ENCODE results near the gene GLI3.

Gene GLI3

DNA sequence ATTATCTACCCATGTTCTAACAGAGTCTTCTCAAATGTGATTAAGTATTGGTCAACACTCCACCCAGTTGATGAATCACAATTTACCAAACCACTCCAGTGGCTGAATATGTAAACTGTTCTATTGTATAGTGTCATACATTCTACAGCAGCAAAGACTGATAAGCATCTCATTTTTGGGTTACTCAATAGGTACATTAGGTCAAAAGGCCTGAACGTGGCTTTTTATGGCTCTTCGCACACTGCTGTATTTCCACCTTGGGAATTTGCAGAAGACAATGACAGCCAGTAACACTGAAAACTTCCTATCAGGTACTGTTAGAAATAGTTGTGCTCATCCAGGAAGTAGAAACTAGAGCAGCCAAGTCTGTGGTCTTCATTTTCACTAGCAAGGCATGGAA, 166.9 kb downstream of the GLI3 start:
- in situ Hi-C loops (cut with HindIII; ENCODE audit: low sequenced_read_pairs): no loop called here
- H3K4me3 ChIP-seq (ENCODE audit: low read depth, low read length): no peak overlapping the region
- no peak for TF ChIP-seq CTCF (IDR thresholded peaks at IDR 0.05; ENCODE audit: low read depth, low read length)
- DNase-seq (ENCODE audit: low read depth, low spot score): peak; percentile 24

DNA sequence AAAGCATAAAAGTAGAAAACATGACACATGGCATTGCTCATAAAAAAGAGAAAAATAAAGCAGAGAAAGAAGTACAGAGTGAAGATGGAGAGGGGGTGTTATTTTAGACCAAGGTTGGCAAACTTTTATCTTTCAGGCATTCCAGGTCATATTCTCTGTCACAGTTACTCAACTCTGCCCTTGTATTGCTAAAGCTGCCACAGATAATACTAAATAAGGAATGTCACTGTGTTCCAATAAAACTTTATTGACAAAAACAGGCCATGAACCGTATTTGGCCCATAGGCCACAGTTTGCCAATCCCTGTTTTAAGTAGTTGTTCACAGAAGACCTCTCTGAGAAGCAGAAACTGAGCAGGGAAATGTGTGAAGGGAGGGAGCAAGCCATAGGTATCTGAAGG, 167.4 kb downstream of the GLI3 start:
- no peak for DNase-seq (ENCODE audit: low read depth, low spot score)
- in situ Hi-C loops (cut with HindIII; ENCODE audit: low sequenced_read_pairs): no loop called here
- no peak for TF ChIP-seq CTCF (IDR thresholded peaks at IDR 0.05; ENCODE audit: low read depth, low read length)
- no peak overlapping the region for H3K4me3 ChIP-seq (ENCODE audit: low read depth, low read length)

DNA sequence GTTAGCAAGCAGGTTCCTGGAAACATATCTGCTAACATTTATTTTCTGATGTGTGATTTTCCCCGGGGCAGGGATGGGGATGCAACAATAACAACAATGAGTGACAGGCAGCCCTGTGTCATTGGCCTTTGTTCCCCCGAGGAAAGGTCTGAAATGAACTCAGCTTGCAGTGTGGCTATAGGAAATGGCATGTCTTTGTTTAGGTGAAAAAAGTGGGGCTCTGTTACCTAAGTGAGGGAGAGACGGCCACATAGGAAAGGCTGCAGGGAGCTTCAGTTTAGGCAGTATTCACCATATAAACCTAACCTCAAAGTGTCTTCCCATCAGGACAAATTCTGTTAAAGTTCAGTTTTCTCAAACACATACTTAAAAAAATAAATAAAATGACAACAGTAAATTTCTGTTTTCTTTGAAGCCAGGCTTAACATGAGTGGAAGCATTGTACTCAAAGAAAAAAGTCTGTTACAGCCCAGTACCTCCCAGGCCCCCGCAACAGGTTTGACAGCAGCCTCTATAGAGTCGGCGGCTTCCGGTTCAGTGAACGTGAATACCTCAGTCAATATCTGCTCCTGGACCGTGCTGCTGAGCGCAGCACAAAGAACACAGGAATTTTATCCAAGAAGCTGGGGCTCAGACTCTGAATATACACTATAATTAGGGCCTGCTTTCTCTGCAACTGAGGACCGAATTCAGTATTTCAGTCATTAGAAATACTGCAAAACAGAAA, 168.3 kb downstream of the GLI3 start:
- in situ Hi-C loops (cut with HindIII; ENCODE audit: low sequenced_read_pairs): no loop called here
- no peak overlapping the region for H3K4me3 ChIP-seq (ENCODE audit: low read depth, low read length)
- TF ChIP-seq CTCF (IDR thresholded peaks at IDR 0.05; ENCODE audit: low read depth, low read length): no peak
- DNase-seq (ENCODE audit: low read depth, low spot score): no peak

DNA sequence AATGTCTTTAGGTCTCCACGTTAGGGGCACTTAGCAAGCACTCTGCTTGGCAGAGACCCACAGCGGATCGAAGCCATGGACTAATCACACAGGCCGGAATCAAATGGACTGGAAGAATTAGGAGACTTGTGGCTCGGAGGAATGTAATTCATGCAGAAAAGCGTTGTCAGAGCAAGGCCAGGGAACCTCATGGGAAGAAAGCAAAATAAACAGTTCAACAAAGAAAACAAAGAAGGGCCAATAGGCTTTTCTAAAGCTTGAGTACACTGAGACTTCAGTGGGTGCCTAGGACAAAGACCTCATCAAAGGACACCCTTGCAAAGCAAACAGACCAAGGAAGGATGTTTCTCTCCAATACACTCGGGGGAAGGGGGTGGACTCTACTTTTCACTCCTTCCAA, 171.1 kb downstream of the GLI3 start:
- peak; percentile 80 for DNase-seq (ENCODE audit: low read depth, low spot score)
- in situ Hi-C loops (cut with HindIII; ENCODE audit: low sequenced_read_pairs): no loop called here
- no peak for TF ChIP-seq CTCF (IDR thresholded peaks at IDR 0.05; ENCODE audit: low read depth, low read length)
- H3K4me3 ChIP-seq (ENCODE audit: low read depth, low read length): no peak overlapping the region

DNA sequence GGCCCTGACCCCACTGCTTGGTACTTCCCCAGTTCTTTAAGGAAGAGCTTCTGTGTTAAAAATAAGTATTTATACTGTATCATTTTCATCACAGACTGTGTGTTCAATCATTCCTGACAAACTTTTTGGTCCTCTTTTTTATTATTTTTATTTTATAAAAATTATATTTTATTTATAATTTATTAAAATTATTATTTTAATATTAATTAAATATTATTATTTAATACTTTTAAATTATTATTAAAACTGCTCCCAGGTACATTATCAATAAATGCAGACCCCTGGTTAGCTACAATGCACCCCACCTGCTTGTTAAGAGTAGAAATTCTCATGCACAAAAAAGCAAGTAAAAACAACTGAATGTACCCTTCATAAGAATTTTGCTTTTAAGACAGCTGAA, 172.0 kb downstream of the GLI3 start:
- no peak for TF ChIP-seq CTCF (IDR thresholded peaks at IDR 0.05; ENCODE audit: low read depth, low read length)
- DNase-seq (ENCODE audit: low read depth, low spot score): no peak
- in situ Hi-C loops (cut with HindIII; ENCODE audit: low sequenced_read_pairs): no loop called here
- no peak overlapping the region for H3K4me3 ChIP-seq (ENCODE audit: low read depth, low read length)

DNA sequence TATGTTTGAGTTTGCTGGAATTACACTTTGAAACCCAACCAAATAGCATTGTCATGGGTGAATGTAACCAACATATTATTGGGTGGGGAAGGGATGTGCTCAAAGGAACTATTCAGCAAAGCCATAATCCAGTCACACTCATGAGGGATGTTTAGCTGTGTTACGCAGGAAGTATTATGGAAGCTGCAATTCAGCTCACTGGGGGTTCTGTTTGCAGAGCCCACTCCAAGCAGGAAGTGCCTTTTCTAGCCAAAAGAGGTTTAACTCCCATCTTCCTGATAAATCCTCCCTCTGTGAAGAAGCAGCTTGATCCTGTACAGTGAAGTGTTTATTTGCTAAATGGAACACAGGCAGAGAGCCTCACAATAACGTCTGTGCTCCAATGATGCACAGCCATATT, 172.5 kb downstream of the GLI3 start:
- DNase-seq (ENCODE audit: low read depth, low spot score): no peak
- in situ Hi-C loops (cut with HindIII; ENCODE audit: low sequenced_read_pairs): no loop called here
- TF ChIP-seq CTCF (IDR thresholded peaks at IDR 0.05; ENCODE audit: low read depth, low read length): no peak
- no peak overlapping the region for H3K4me3 ChIP-seq (ENCODE audit: low read depth, low read length)

All from astrocyte of the spinal cord (primary cell).